ENCODE data around the gene DENND2D.

The DENND2D gene

GRCh38 chr1:111139324-111139955, 61.0 kb downstream of the DENND2D start:
- DNase-seq (ENCODE audit: low read depth in 3 of 3): peak in 2 of 3 experiments; percentile 3 to 43

All from stimulated activated CD4-positive, alpha-beta T cell treated with anti-CD3 and anti-CD28 coated beads, TNF-alpha, amount 100 ng/mL, for 24 hours (primary cell).